Measurements from ENCODE around the gene SHH. TPM values are rescaled to one million over a fixed set of nuclear protein-coding genes. Genes with fewer than 3 reads are reported as not detected.

The SHH gene
- total RNA-seq, 1 donor from 2014 or later, result 0.58 TPM

- Mint-ChIP-seq H3K4me3 (no peak overlapping the region), H3K9me3 (no peaks in the 10 kb centered on the region), H3K27ac (no peak overlapping the region), H3K4me1 (peaks cover 12% of the 10 kb centered on the region), H3K36me3 (no peaks in the 10 kb centered on the region), H3K27me3 (ENCODE audit: low read depth) (peaks cover 75% of the 10 kb centered on the region)
- no peak for TF ChIP-seq CTCF (IDR thresholded peaks at IDR 0.05; ENCODE audit: unreplicated experiment)
- DNase-seq (ENCODE audit: low spot score in 2 of 2, unreplicated experiment in 2 of 2), result no peak
Measured at GRCh38 chr7:155800741-155801267, 11.5 kb downstream of the SHH start.

GRCh38 chr7:155800301-155800700 lies 12.0 kb downstream of the SHH start:
- H3K27ac Mint-ChIP-seq, result no peak overlapping the region
- H3K4me3 Mint-ChIP-seq, result no peak overlapping the region
- no peak for TF ChIP-seq CTCF (IDR thresholded peaks at IDR 0.05; ENCODE audit: unreplicated experiment)
- peaks cover 77% of the 10 kb centered on the region for H3K27me3 Mint-ChIP-seq (ENCODE audit: low read depth)
- no peaks in the 10 kb centered on the region for H3K36me3 Mint-ChIP-seq
- DNase-seq (ENCODE audit: low spot score in 2 of 2, unreplicated experiment in 2 of 2), result no peak
- H3K4me1 Mint-ChIP-seq, result peaks cover 11% of the 10 kb centered on the region
- no peaks in the 10 kb centered on the region for H3K9me3 Mint-ChIP-seq

- H3K27ac Mint-ChIP-seq, result no peak overlapping the region
- no peak for TF ChIP-seq CTCF (IDR thresholded peaks at IDR 0.05; ENCODE audit: unreplicated experiment)
- no peak for DNase-seq (ENCODE audit: low spot score in 2 of 2, unreplicated experiment in 2 of 2)
- H3K36me3 Mint-ChIP-seq, result no peaks in the 10 kb centered on the region
- H3K27me3 Mint-ChIP-seq (ENCODE audit: low read depth), result peaks cover 77% of the 10 kb centered on the region
- H3K9me3 Mint-ChIP-seq, result no peaks in the 10 kb centered on the region
- H3K4me3 Mint-ChIP-seq, result no peak overlapping the region
- H3K4me1 Mint-ChIP-seq, result peaks cover 9% of the 10 kb centered on the region
Measured at GRCh38 chr7:155799514-155799913, 12.7 kb downstream of the SHH start.

- no peaks in the 10 kb centered on the region for H3K9me3 Mint-ChIP-seq
- H3K4me3 Mint-ChIP-seq, result no peak overlapping the region
- H3K27me3 Mint-ChIP-seq (ENCODE audit: low read depth), result peaks cover 75% of the 10 kb centered on the region
- no peak for TF ChIP-seq CTCF (IDR thresholded peaks at IDR 0.05; ENCODE audit: unreplicated experiment)
- H3K36me3 Mint-ChIP-seq, result no peaks in the 10 kb centered on the region
- no peak for DNase-seq (ENCODE audit: low spot score in 2 of 2, unreplicated experiment in 2 of 2)
- H3K4me1 Mint-ChIP-seq, result peaks cover 5% of the 10 kb centered on the region
- H3K27ac Mint-ChIP-seq, result no peak overlapping the region
Measured at GRCh38 chr7:155798673-155799439, 13.4 kb downstream of the SHH start.

- Mint-ChIP-seq H3K9me3 (no peaks in the 10 kb centered on the region), H3K36me3 (no peaks in the 10 kb centered on the region), H3K27ac (no peak overlapping the region), H3K27me3 (ENCODE audit: low read depth) (peaks cover 67% of the 10 kb centered on the region), H3K4me1 (no peaks in the 10 kb centered on the region), H3K4me3 (no peak overlapping the region)
- no peak for DNase-seq (ENCODE audit: low spot score in 2 of 2, unreplicated experiment in 2 of 2)
- TF ChIP-seq CTCF (IDR thresholded peaks at IDR 0.05; ENCODE audit: unreplicated experiment), result peak; percentile 51
Measured at GRCh38 chr7:155797262-155798250, 14.7 kb downstream of the SHH start.
